MG63 (cell line): ENCODE measurements around the gene RBKS. TPM values are rescaled to one million over a fixed set of nuclear protein-coding genes. Genes with fewer than 3 reads are reported as not detected.
"Not testable (repeated sequence)": the region's sequence is repeated elsewhere in the genome, so short reads cannot be mapped to it uniquely, and the experiment has no call there.

Source experiments
- DNase-seq: peaks from one replicate; pipeline ENCODE4 v3.0.0-alpha.2; 2020
- H3K27me3 ChIP-seq: fragments of 250-450 bp; sonication (Bioruptor Pico); 2 replicates; pipeline ENCODE4 v1.5.1; 2020; ENCODE audit warnings: mild to moderate bottlenecking, moderate library complexity
- H3K36me3 ChIP-seq: fragments of 250-450 bp; sonication (Bioruptor Pico); 2 replicates; pipeline ENCODE4 v1.5.1; 2020; ENCODE audit warnings: mild to moderate bottlenecking, moderate library complexity
- H3K4me3 ChIP-seq: fragments of 250-450 bp; sonication (Bioruptor Pico); 2 replicates; pipeline ENCODE4 v1.5.1; 2020; ENCODE audit warnings: mild to moderate bottlenecking, moderate library complexity
- H3K9me3 ChIP-seq: fragments of 250-450 bp; sonication (Bioruptor Pico); 2 replicates; pipeline ENCODE4 v1.5.1; 2020; ENCODE audit warnings: mild to moderate bottlenecking, moderate library complexity
- total RNA-seq: library from RNA; depleted of rRNA; stranded (reverse); fragments of >200 nt; shearing (Covaris generic); gene quantifications from 2 replicates; pipeline ENCODE4 v1.2.3, GENCODE V29; 2014; ENCODE audit warnings: low replicate concordance

RBKS gene
- total RNA-seq, 1 experiment from 2014 or later = 4.6 TPM

- H3K4me3 ChIP-seq = no peak overlapping the region
- no peaks in the 10 kb centered on the region for H3K27me3 ChIP-seq
- peaks cover 4% of the 10 kb centered on the region; the same call in 1 of the 2 replicates for H3K36me3 ChIP-seq
- peaks cover 5% of the 10 kb centered on the region; the same call in 1 of the 2 replicates for H3K9me3 ChIP-seq
- no peak for DNase-seq
These were observed 3.1 kb downstream of the RBKS start for GRCh38 chr2:27887111-27887510.

GRCh38 chr2:27886322-27886721, 3.9 kb downstream of the RBKS start:
- H3K4me3 ChIP-seq = no peak overlapping the region
- peaks cover 9% of the 10 kb centered on the region; the same call in 1 of the 2 replicates for H3K9me3 ChIP-seq
- no peaks in the 10 kb centered on the region for H3K27me3 ChIP-seq
- H3K36me3 ChIP-seq = peaks cover 4% of the 10 kb centered on the region; the same call in 1 of the 2 replicates
- no peak for DNase-seq

GRCh38 chr2:27885661-27886060, 4.5 kb downstream of the RBKS start:
- DNase-seq = no peak
- H3K4me3 ChIP-seq = no peak overlapping the region
- H3K27me3 ChIP-seq = no peaks in the 10 kb centered on the region

GRCh38 chr2:27885234-27885633, 5.0 kb downstream of the RBKS start:
- peaks cover 4% of the 10 kb centered on the region; the same call in 1 of the 2 replicates for H3K36me3 ChIP-seq
- H3K9me3 ChIP-seq = peaks cover 12% of the 10 kb centered on the region
- no peak for DNase-seq
- H3K27me3 ChIP-seq = no peaks in the 10 kb centered on the region
- no peak overlapping the region for H3K4me3 ChIP-seq

More at GRCh38 chr2:27885661-27886060, 4.5 kb downstream of the RBKS start:
- peaks cover 9% of the 10 kb centered on the region; the same call in 1 of the 2 replicates for H3K9me3 ChIP-seq
- H3K36me3 ChIP-seq = peaks cover 4% of the 10 kb centered on the region; the same call in 1 of the 2 replicates

- no peak for DNase-seq
- Histone ChIP-seq H3K27me3 (no peaks in the 10 kb centered on the region), H3K36me3 (peaks cover 4% of the 10 kb centered on the region; the same call in 1 of the 2 replicates), H3K4me3 (no peak overlapping the region), H3K9me3 (peaks cover 16% of the 10 kb centered on the region)
These were observed 5.6 kb downstream of the RBKS start for GRCh38 chr2:27884601-27885000.

- DNase-seq, H3K27me3 ChIP-seq, H3K4me3 ChIP-seq, H3K36me3 ChIP-seq: not testable (repeated sequence)
- H3K9me3 ChIP-seq = peaks cover 16% of the 10 kb centered on the region
These were observed 7.6 kb downstream of the RBKS start for GRCh38 chr2:27882584-27882922.

- not testable (repeated sequence) for DNase-seq
These were observed 8.2 kb downstream of the RBKS start for GRCh38 chr2:27881815-27882583.

GRCh38 chr2:27878825-27879224, 11.4 kb downstream of the RBKS start:
- Histone ChIP-seq H3K9me3 (peaks cover 16% of the 10 kb centered on the region), H3K36me3 (peaks cover 4% of the 10 kb centered on the region; the same call in 1 of the 2 replicates), H3K4me3 (no peak overlapping the region), H3K27me3 (no peaks in the 10 kb centered on the region)
- DNase-seq = no peak

More at GRCh38 chr2:27881815-27882583, 8.2 kb downstream of the RBKS start:
- H3K9me3 ChIP-seq = peaks cover 16% of the 10 kb centered on the region
- not testable (repeated sequence) for H3K36me3 ChIP-seq, H3K27me3 ChIP-seq, H3K4me3 ChIP-seq

GRCh38 chr2:27875089-27875881, 14.9 kb downstream of the RBKS start:
- no peak overlapping the region for H3K4me3 ChIP-seq
- H3K9me3 ChIP-seq = peaks cover 4% of the 10 kb centered on the region
- H3K36me3 ChIP-seq = no peaks in the 10 kb centered on the region
- no peak for DNase-seq
- no peaks in the 10 kb centered on the region for H3K27me3 ChIP-seq

GRCh38 chr2:27873091-27873490, 17.1 kb downstream of the RBKS start:
- no peak for DNase-seq
- no peaks in the 10 kb centered on the region for H3K36me3 ChIP-seq
- H3K4me3 ChIP-seq = no peak overlapping the region
- H3K27me3 ChIP-seq = no peaks in the 10 kb centered on the region
- H3K9me3 ChIP-seq = no peaks in the 10 kb centered on the region

- Histone ChIP-seq H3K27me3 (no peaks in the 10 kb centered on the region), H3K9me3 (no peaks in the 10 kb centered on the region), H3K4me3 (no peak overlapping the region), H3K36me3 (no peaks in the 10 kb centered on the region)
- no peak for DNase-seq
These were observed 18.4 kb downstream of the RBKS start for GRCh38 chr2:27871802-27872201.

- Histone ChIP-seq H3K36me3 (no peaks in the 10 kb centered on the region), H3K4me3 (no peak overlapping the region), H3K9me3 (no peaks in the 10 kb centered on the region), H3K27me3 (no peaks in the 10 kb centered on the region)
- peak; percentile 11 for DNase-seq
These were observed 19.5 kb downstream of the RBKS start for GRCh38 chr2:27870724-27871123.

GRCh38 chr2:27869763-27870162, 20.4 kb downstream of the RBKS start:
- no peak for DNase-seq
- no peaks in the 10 kb centered on the region for H3K9me3 ChIP-seq
- no peaks in the 10 kb centered on the region for H3K27me3 ChIP-seq
- H3K4me3 ChIP-seq = no peak overlapping the region
- no peaks in the 10 kb centered on the region for H3K36me3 ChIP-seq

- Histone ChIP-seq H3K36me3 (no peaks in the 10 kb centered on the region), H3K4me3 (no peak overlapping the region), H3K27me3 (no peaks in the 10 kb centered on the region), H3K9me3 (no peaks in the 10 kb centered on the region)
- DNase-seq = no peak
These were observed 23.9 kb downstream of the RBKS start for GRCh38 chr2:27866237-27866636.

GRCh38 chr2:27863955-27864354, 26.2 kb downstream of the RBKS start:
- H3K9me3 ChIP-seq, DNase-seq, H3K27me3 ChIP-seq, H3K4me3 ChIP-seq, H3K36me3 ChIP-seq: not testable (repeated sequence)

GRCh38 chr2:27863146-27863545, 27.0 kb downstream of the RBKS start:
- Histone ChIP-seq H3K4me3 (no peak overlapping the region), H3K9me3 (peaks cover 5% of the 10 kb centered on the region), H3K36me3 (no peaks in the 10 kb centered on the region; the same call in 1 of the 2 replicates), H3K27me3 (no peaks in the 10 kb centered on the region)
- no peak for DNase-seq

- Histone ChIP-seq H3K4me3 (no peak overlapping the region), H3K36me3 (peaks cover 7% of the 10 kb centered on the region; the same call in 1 of the 2 replicates), H3K27me3 (no peaks in the 10 kb centered on the region), H3K9me3 (peaks cover 11% of the 10 kb centered on the region)
- DNase-seq = no peak
These were observed 30.1 kb downstream of the RBKS start for GRCh38 chr2:27860111-27860510.
